IMR-90 (cell line): ENCODE measurements around the gene BNIP5. TPM values are rescaled to one million over a fixed set of nuclear protein-coding genes. Genes with fewer than 3 reads are reported as not detected.

Experiments used
- ATAC-seq: fragments of 200-7000 bp; cut with Tn5 transposase; 2 replicates; pipeline ENCODE4 v1.9.1; 2020; ENCODE audit warnings: low read depth, mild to moderate bottlenecking, moderate library complexity
- BruUV-seq: library from RNA; stranded (reverse); fragments of 400-500 nt; replicated peaks from 2 replicates; lab custom pipeline; 2021; lab: Mats Ljungman, UMichigan
- CTCF ChIA-PET: fragments of 300-600 bp; formaldehyde crosslinking; extraction: SDS; loops from one replicate; lab custom pipeline; 2021; ENCODE audit warnings: antibody characterized with exemption; lab: Yijun Ruan, JAX
- POLR2A ChIA-PET: fragments of 300-600 bp; sonication (Branson Sonifier 250); formaldehyde crosslinking; loops from one replicate; lab custom pipeline; 2022; ENCODE audit warnings: antibody characterized with exemption; ENCODE audit not compliant: unreplicated experiment; lab: Charles Lee
- DNase-seq: peaks from one replicate; pipeline ENCODE4 v3.0.0; 2013
- H2AFZ ChIP-seq: replicated peaks from 2 replicates; pipeline ENCODE3; 2013; ENCODE audit warnings: low read length, mild to moderate bottlenecking; ENCODE audit not compliant: poor library complexity
- H2AK5ac ChIP-seq: 2 replicates; pipeline ENCODE4 v1.6.1; 2013; ENCODE audit warnings: low read depth, low read length, inconsistent platforms
- H2AK9ac ChIP-seq: replicated peaks from 2 replicates; pipeline ENCODE3; 2013; ENCODE audit warnings: mild to moderate bottlenecking, low read depth, low read length, moderate library complexity; ENCODE audit not compliant: poor library complexity
- H2BK120ac ChIP-seq: 2 replicates; pipeline ENCODE4 v1.6.1; 2013; ENCODE audit warnings: low read depth, low read length, inconsistent platforms
- H2BK15ac ChIP-seq: 3 replicates; pipeline ENCODE4 v1.6.1; 2013; ENCODE audit warnings: low read depth, low read length, inconsistent platforms
- H2BK20ac ChIP-seq: 2 replicates; pipeline ENCODE4 v1.6.1; 2013; ENCODE audit warnings: low read depth, mild to moderate bottlenecking, inconsistent platforms, low read length, moderate library complexity
- H2BK5ac ChIP-seq: 2 replicates; pipeline ENCODE4 v1.6.1; 2013; ENCODE audit warnings: mild to moderate bottlenecking, low read depth, low read length, inconsistent platforms; ENCODE audit not compliant: poor library complexity, severe bottlenecking
- H3K14ac ChIP-seq: replicated peaks from 2 replicates; pipeline ENCODE4 v1.6.1; 2013; ENCODE audit warnings: low read depth, low read length, inconsistent platforms
- H3K18ac ChIP-seq: 2 replicates; pipeline ENCODE4 v1.6.1; 2013; ENCODE audit warnings: low read depth, low read length, control low read depth
- H3K23ac ChIP-seq: 2 replicates; pipeline ENCODE4 v1.6.1; 2013; ENCODE audit warnings: low read depth, low read length, inconsistent platforms
- H3K27ac ChIP-seq: 2 replicates; pipeline ENCODE4 v1.5.1; 2013; ENCODE audit warnings: mild to moderate bottlenecking, control low read depth, low read length; ENCODE audit not compliant: insufficient read depth
- H3K27me3 ChIP-seq: 2 replicates; pipeline ENCODE4 v1.6.1; 2013; ENCODE audit warnings: low read length; ENCODE audit not compliant: control insufficient read depth, insufficient read depth
- H3K36me3 ChIP-seq: 2 replicates; pipeline ENCODE4 v1.6.1; 2013; ENCODE audit warnings: low read length, mixed read lengths; ENCODE audit not compliant: control insufficient read depth, insufficient read depth
- H3K4ac ChIP-seq: 2 replicates; pipeline ENCODE4 v1.6.1; 2013; ENCODE audit warnings: low read depth, low read length, inconsistent platforms
- H3K4me1 ChIP-seq: 2 replicates; pipeline ENCODE4 v1.6.1; 2013; ENCODE audit warnings: low read length, mixed read lengths; ENCODE audit not compliant: control insufficient read depth, insufficient read depth
- H3K4me2 ChIP-seq: 2 replicates; pipeline ENCODE4 v1.6.1; 2013; ENCODE audit warnings: low read depth, mild to moderate bottlenecking, control low read depth, low read length, moderate library complexity
- H3K4me3 ChIP-seq: 2 replicates; pipeline ENCODE4 v1.5.1; 2013; ENCODE audit warnings: low read depth, mild to moderate bottlenecking, control low read depth, low read length, moderate library complexity; ENCODE audit not compliant: insufficient read depth
- H3K56ac ChIP-seq: 2 replicates; pipeline ENCODE4 v1.6.1; 2013; ENCODE audit warnings: low read length, inconsistent platforms; ENCODE audit not compliant: insufficient read depth; ENCODE audit errors: extremely low read depth
- H3K79me1 ChIP-seq, 2 experiments: 2 replicates each; pipeline ENCODE4 v1.6.1; 2013; ENCODE audit warnings: low read length in 2 of 2, inconsistent platforms in 1 of 2, low read depth in 1 of 2
- H3K9ac ChIP-seq: 2 replicates; pipeline ENCODE4 v1.6.1; 2013; ENCODE audit warnings: low read depth, low read length, control low read depth
- H3K9me1 ChIP-seq: 2 replicates; pipeline ENCODE4 v1.6.1; 2013; ENCODE audit warnings: low read length, inconsistent platforms; ENCODE audit not compliant: insufficient read depth
- H3K9me3 ChIP-seq: 2 replicates; pipeline ENCODE4 v1.6.1; 2013; ENCODE audit warnings: low read length; ENCODE audit not compliant: control insufficient read depth, insufficient read depth
- H4K20me1 ChIP-seq: 2 replicates; pipeline ENCODE4 v1.6.1; 2013; ENCODE audit warnings: low read length, inconsistent platforms; ENCODE audit not compliant: insufficient read depth
- H4K5ac ChIP-seq: 2 replicates; pipeline ENCODE4 v1.6.1; 2013; ENCODE audit warnings: mild to moderate bottlenecking, low read depth, low read length, control low read depth
- H4K8ac ChIP-seq, 2 experiments: 2 replicates each; pipeline ENCODE4 v1.6.1; 2013; ENCODE audit warnings: low read depth in 2 of 2, low read length in 2 of 2, control low read depth in 1 of 2, inconsistent platforms in 1 of 2
- H4K91ac ChIP-seq: 2 replicates; pipeline ENCODE4 v1.6.1; 2013; ENCODE audit warnings: low read depth, low read length, inconsistent platforms; ENCODE audit not compliant: insufficient read depth
- CHD1 ChIP-seq: IDR thresholded peaks from 2 replicates; pipeline ENCODE4 v1.6.1; 2012; ENCODE audit warnings: low read depth, low read length, improper control_type of control experiment
- CTCF ChIP-seq: conservative IDR thresholded peaks from 2 replicates; pipeline ENCODE4 v1.5.1; 2012; ENCODE audit warnings: mild to moderate bottlenecking, low read depth, low read length, improper control_type of control experiment
- ELK1 ChIP-seq: fragments of 150-350 bp; IDR thresholded peaks from 2 replicates; pipeline ENCODE4 v1.6.1; 2016; ENCODE audit warnings: low read depth, mild to moderate bottlenecking, low read length, moderate library complexity, borderline replicate concordance
- MAFK ChIP-seq: IDR thresholded peaks from 2 replicates; pipeline ENCODE4 v1.6.1; 2012; ENCODE audit warnings: low read depth, low read length, improper control_type of control experiment
- MAZ ChIP-seq: IDR thresholded peaks from 2 replicates; pipeline ENCODE4 v1.6.1; 2012; ENCODE audit warnings: low read depth, mild to moderate bottlenecking, low read length, improper control_type of control experiment, moderate library complexity, borderline replicate concordance
- MXI1 ChIP-seq: IDR thresholded peaks from 2 replicates; pipeline ENCODE4 v1.6.1; 2012; ENCODE audit warnings: low read depth, mild to moderate bottlenecking, low read length, moderate library complexity, borderline replicate concordance
- NFE2L2 ChIP-seq: fragments of 150-350 bp; IDR thresholded peaks from 2 replicates; pipeline ENCODE4 v1.6.1; 2016; ENCODE audit warnings: low read depth, mild to moderate bottlenecking, low read length
- POLR2A ChIP-seq: IDR thresholded peaks from 2 replicates; pipeline ENCODE4 v1.6.1; 2012; ENCODE audit warnings: mild to moderate bottlenecking, low read depth, low read length
- RAD21 ChIP-seq: IDR thresholded peaks from 2 replicates; pipeline ENCODE4 v1.6.1; 2012; ENCODE audit warnings: low read length, improper control_type of control experiment
- RFX5 ChIP-seq: IDR thresholded peaks from 2 replicates; pipeline ENCODE4 v1.8.0; 2012; ENCODE audit warnings: low read depth, mild to moderate bottlenecking, low read length, moderate library complexity
- SMC3 ChIP-seq: fragments of 150-350 bp; IDR thresholded peaks from 2 replicates; pipeline ENCODE4 v1.6.1; 2016; ENCODE audit warnings: low read depth, mild to moderate bottlenecking, antibody characterized with exemption, low read length, moderate library complexity
- WGBS, 2 experiments: methylation state at CpG; one replicate each; pipeline versions ENCODE4 v1.1.5 to v1.1.7; 2013; ENCODE audit warnings: missing lambda C conversion rate in 2 of 2; ENCODE audit not compliant: insufficient read length in 1 of 2; ENCODE audit errors: extremely low coverage in 2 of 2; 5-methylcytosine and 5-hydroxymethylcytosine counted together
- dilution Hi-C: fragments of 300-500 bp; cut with HindIII; formaldehyde crosslinking; loops from one replicate; pipeline ENCODE4 v1.14.3; 2018; ENCODE audit warnings: low sequenced_read_pairs; ENCODE audit not compliant: unreplicated experiment
- in situ Hi-C: fragments of 300-500 bp; cut with MboI; formaldehyde crosslinking; loops from 3 replicates; pipeline ENCODE4 v1.14.3; 2019; ENCODE audit warnings: low sequenced_read_pairs, inconsistent platforms, mixed read lengths
- intact Hi-C: fragments of 100-400 bp; cut with micrococcal nuclease; formaldehyde crosslinking; loops from 2 replicates; pipeline ENCODE4 v1.10.0; 2022
- polyA plus RNA-seq, 3 experiments: library from polyadenylated mRNA; depleted of rRNA; stranded (reverse); fragments of >200 nt; gene quantifications; 2 replicates each; pipeline ENCODE4 v1.2.3, GENCODE V29; 2012; ENCODE audit warnings: low replicate concordance in 1 of 3
- total RNA-seq: library from RNA; depleted of rRNA; stranded (reverse); fragments of >200 nt; gene quantifications from 2 replicates; pipeline ENCODE4 v1.2.3, GENCODE V29; 2012

BNIP5 gene
- total and polyA plus RNA-seq, 2 of the 4 experiments (the other 2 are of a cell fraction) = not detected

GRCh38 chr6:36324191-36324590 lies 12.5 kb downstream of the BNIP5 start:
- no peak overlapping the region for H3K4ac ChIP-seq
- no peak overlapping the region for H4K91ac ChIP-seq
- H2BK120ac ChIP-seq = no peak overlapping the region
- H2BK20ac ChIP-seq = no peak overlapping the region
- intact Hi-C loops (no loop called here), in situ Hi-C loops (no loop called here), dilution Hi-C loops (no loop called here)
- H3K9me3 ChIP-seq = no peaks in the 10 kb centered on the region
- no peak overlapping the region for H2BK15ac ChIP-seq
- H4K20me1 ChIP-seq = no peaks in the 10 kb centered on the region
- ChIA-PET CTCF (no interaction called here), POLR2A (no interaction called here)
- 58% methylated on average over 2 of the region's 6 CpGs; no CpG with 5 or more reads in 1 of the 2 experiments for WGBS, 2 experiments
- H2AK5ac ChIP-seq = no peak overlapping the region
- H3K36me3 ChIP-seq = no peaks in the 10 kb centered on the region
- H3K18ac ChIP-seq = no peak overlapping the region
- peaks cover 73% of the 10 kb centered on the region for H3K27me3 ChIP-seq
- H3K79me1 ChIP-seq = no peaks in the 10 kb centered on the region
- no peak overlapping the region for H3K14ac ChIP-seq
- no TSS peak for BruUV-seq
- no peak overlapping the region for H2BK5ac ChIP-seq
- no peak overlapping the region for H3K27ac ChIP-seq
- H3K4me1 ChIP-seq = no peaks in the 10 kb centered on the region; the same call in 1 of the 2 replicates
- TF ChIP-seq ELK1 (no peak), SMC3 (no peak), MAZ (no peak), POLR2A (no peak), NFE2L2 (no peak), MXI1 (no peak), CHD1 (no peak), CTCF (no peak), MAFK (no peak), RAD21 (no peak), RFX5 (no peak)
- no peak for DNase-seq
- H4K5ac ChIP-seq = no peak overlapping the region
- H3K23ac ChIP-seq = no peak overlapping the region
- no peak overlapping the region for H2AFZ ChIP-seq
- no peaks in the 10 kb centered on the region for H3K9me1 ChIP-seq
- H4K8ac ChIP-seq = no peak overlapping the region
- no peak overlapping the region for H3K56ac ChIP-seq
- H2AK9ac ChIP-seq = no peak overlapping the region
- H3K4me3 ChIP-seq = no peak overlapping the region
- H3K4me2 ChIP-seq = no peak overlapping the region
- no peak overlapping the region for H3K9ac ChIP-seq
- ATAC-seq = no peak
